GM12872 (cell line): ENCODE data around the gene IGFBP5.

Experiments used
- TF ChIP-seq, protein P1 (sequence below): IDR thresholded peaks from 3 replicates; pipeline ENCODE4 v1.5.1; 2011; ENCODE audit warnings: low read depth, mild to moderate bottlenecking, low read length, moderate library complexity; ENCODE audit not compliant: insufficient read depth

Gene IGFBP5

DNA sequence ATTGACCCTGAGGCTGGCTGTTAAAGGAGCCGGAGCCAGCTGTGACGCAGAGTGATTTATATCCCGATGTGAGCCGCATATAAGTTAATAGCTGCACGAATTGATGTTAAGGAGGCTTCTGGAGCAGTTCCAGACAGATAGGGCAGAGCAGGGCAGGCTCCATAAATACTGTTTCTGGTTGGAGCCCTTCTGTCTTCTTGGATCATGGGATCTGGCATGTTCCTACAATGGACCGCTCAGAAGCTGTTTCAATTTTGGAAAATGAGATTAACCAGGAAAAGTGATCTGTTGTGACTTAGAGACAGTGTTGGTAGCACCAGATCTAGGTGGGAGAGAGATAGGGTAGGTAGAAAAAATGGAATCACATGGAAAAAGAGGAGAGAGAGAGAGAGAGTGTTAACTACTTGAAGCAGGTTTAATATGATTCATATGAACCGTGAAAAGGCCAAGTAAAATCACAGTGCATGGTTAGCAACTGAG lies 4.8 kb upstream of the IGFBP5 start:
- TF ChIP-seq, protein P1, sequence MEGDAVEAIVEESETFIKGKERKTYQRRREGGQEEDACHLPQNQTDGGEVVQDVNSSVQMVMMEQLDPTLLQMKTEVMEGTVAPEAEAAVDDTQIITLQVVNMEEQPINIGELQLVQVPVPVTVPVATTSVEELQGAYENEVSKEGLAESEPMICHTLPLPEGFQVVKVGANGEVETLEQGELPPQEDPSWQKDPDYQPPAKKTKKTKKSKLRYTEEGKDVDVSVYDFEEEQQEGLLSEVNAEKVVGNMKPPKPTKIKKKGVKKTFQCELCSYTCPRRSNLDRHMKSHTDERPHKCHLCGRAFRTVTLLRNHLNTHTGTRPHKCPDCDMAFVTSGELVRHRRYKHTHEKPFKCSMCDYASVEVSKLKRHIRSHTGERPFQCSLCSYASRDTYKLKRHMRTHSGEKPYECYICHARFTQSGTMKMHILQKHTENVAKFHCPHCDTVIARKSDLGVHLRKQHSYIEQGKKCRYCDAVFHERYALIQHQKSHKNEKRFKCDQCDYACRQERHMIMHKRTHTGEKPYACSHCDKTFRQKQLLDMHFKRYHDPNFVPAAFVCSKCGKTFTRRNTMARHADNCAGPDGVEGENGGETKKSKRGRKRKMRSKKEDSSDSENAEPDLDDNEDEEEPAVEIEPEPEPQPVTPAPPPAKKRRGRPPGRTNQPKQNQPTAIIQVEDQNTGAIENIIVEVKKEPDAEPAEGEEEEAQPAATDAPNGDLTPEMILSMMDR = no peak

DNA sequence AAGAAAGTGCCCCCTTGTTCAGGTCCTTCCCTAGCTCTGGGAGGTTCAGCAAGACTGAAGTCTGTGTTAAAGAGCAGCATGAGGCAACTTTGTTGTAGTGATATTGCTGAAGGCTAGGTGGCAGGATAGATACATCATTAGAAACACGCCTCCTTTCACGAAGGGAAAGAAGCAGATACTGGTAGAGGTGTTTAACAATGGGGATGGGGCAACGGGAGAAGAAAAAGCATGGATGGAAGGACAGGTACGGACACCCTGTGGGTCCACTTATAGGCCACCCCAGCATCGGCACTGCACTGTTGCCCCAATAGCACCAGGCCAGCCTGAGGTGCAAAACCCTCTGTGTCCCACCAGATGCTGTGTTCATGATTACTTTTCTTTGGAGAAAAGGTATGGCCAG lies 3.5 kb upstream of the IGFBP5 start:
- TF ChIP-seq, protein P1 = peak; percentile 55

DNA sequence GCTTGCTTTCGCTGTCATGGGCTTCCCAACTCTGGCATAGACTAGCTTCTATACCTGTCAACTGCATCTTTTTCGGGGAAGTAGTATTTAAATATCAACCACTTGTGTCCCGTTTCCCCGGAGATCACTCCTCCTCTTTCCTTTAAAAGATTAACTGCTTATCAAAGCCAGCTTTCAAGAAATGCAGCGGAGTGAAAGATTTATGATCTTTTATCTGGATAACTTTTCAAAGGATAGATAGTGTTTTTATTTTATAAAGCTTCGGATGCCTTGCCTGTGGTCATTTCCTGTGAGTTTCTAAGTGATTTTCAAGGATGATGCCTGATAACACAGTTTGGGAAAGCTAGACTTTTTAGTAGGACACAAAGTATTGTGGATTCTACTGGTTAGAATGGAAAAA lies 2.9 kb upstream of the IGFBP5 start:
- TF ChIP-seq, protein P1 = no peak

DNA sequence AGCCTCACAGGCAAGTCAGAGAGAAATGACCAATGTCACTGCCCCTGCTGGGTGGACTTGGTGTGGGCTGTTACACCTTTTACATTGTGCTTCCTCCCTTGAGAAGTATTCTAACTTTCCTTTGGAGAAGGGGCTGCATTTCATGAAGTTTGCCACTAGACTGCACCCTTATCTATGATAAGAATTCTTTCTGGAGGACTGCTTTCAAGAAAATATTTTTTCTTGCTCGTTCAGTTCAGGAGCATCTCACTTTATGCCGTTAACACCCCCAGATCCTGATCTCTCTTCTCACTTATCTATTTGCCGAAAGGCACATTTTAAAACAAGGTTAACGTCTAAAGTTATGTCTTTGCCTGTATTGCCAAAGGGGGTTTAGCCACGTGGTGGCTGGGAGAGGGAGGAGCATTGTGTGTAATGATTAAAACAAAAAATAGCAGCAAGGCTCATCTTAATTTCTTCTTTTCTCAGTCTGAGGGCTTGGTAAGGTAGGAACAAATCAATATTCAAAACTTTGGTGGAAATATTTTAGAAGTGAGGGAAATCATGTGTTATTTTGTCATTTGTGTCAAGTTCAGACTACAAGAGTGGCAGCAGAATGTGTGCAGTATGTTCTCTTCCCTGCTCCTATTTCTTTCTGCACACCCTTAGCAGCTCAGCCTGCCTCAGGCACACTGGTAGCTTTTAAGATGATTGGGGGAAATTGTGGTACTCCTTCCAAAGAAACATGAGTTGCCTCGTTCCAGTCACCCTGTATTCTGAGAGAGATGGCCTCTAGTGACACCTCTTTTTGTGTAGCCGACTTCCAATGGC lies 1.6 kb upstream of the IGFBP5 start:
- TF ChIP-seq, protein P1 = peak; percentile 45; the same call in 1 of the 3 replicates

DNA sequence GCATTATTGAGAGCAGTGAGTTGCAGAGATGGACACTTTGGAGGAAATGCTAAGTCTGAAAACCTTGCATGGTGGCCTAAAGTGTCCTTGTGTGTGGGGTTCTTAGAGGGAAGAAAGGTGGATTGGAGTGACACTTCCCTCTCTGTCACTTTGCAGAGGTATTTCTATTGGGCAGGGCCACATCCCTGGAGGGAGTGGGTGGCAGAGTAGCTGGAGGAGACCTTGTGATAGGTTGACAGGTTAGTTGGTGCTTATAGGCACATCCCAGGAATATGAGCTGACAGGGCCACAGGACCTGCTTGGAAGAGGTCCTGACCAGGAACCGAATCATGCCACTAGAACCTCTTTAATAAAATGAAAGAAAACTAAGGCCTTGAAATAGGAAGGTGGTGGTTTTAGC lies 972 bp upstream of the IGFBP5 start:
- TF ChIP-seq, protein P1 = no peak

DNA sequence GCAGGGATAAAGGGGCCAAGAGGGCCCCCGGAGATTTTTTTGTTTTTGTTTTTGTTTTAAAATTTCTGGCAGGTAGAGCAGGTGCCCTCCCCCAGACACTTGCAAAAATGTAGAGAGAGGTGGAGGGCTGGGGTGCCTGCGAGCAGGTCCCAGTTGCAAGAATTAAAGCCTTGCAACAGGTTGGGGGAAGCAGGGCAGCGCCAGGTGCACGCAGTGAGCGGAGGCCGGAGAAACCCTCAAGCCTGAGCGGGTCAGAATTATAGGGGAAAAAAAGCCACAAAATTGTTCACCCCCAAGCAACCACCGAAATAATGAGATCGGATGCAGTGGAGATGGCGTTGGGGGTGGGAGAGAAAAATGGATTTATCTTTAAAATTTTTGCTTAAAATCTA lies 527 bp downstream of the IGFBP5 start:
- TF ChIP-seq, protein P1 = no peak

DNA sequence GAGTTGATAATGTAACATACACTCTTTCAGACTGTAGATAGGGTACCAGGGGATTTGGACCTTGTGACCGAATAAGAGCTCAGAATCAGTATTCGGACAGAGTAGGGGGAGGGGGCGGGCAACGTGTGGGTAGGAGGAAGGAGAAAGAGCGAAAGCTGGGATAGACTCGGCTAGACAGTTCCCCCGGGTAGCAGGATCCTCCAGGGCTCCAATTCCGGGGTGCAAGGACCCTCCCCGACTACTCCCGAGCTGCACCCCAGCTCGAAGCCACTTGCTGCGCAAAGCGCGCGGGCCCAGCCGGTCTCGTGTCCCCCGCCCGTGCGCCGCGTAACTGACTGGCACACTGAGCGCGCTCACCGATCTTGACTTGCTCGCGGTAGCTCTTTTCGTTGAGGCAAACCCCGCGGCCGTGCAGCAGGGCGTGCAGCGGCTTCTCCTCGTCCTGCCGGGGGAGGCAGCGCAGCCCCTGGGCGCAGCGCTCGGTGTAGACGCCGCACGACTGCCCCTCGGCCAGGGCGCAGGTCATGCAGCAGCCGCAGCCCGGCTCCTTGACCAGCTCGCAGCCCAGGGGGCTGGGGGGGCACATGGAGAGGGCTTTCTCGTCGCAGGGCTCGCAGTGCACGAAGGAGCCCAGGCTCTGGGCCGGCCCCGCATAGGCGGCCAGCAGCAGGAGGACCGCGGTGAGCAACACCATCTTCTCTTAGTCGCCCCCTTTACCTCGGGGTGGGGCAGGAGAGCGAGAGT lies 1.1 kb downstream of the IGFBP5 start:
- TF ChIP-seq, protein P1 = no peak
